ENCODE results near the gene ZFAND6.

The ZFAND6 gene

GRCh38 chr15:80171787-80172186, 112.3 kb downstream of the ZFAND6 start:
- no peak for DNase-seq (ENCODE audit: low read depth)

GRCh38 chr15:80172401-80172800, 112.9 kb downstream of the ZFAND6 start:
- no peak for DNase-seq (ENCODE audit: low read depth)

- DNase-seq (ENCODE audit: low read depth), result peak; percentile 45
These were observed 113.7 kb downstream of the ZFAND6 start for GRCh38 chr15:80173022-80173759.

- DNase-seq (ENCODE audit: low read depth), result no peak
These were observed 114.7 kb downstream of the ZFAND6 start for GRCh38 chr15:80174017-80174746.

- DNase-seq (ENCODE audit: low read depth), result no peak
These were observed 116.0 kb downstream of the ZFAND6 start for GRCh38 chr15:80175436-80175835.

GRCh38 chr15:80176443-80176842, 117.0 kb downstream of the ZFAND6 start:
- DNase-seq (ENCODE audit: low read depth), result no peak

- DNase-seq (ENCODE audit: low read depth), result no peak
These were observed 117.7 kb downstream of the ZFAND6 start for GRCh38 chr15:80177156-80177555.

- no peak for DNase-seq (ENCODE audit: low read depth)
These were observed 119.7 kb downstream of the ZFAND6 start for GRCh38 chr15:80179025-80179759.

GRCh38 chr15:80179935-80180334, 120.5 kb downstream of the ZFAND6 start:
- DNase-seq (ENCODE audit: low read depth), result no peak

GRCh38 chr15:80180468-80180867, 121.0 kb downstream of the ZFAND6 start:
- no peak for DNase-seq (ENCODE audit: low read depth)

- no peak for DNase-seq (ENCODE audit: low read depth)
These were observed 121.5 kb downstream of the ZFAND6 start for GRCh38 chr15:80180986-80181385.

- DNase-seq (ENCODE audit: low read depth), result no peak
These were observed 123.3 kb downstream of the ZFAND6 start for GRCh38 chr15:80182611-80183261.

- no peak for DNase-seq (ENCODE audit: low read depth)
These were observed 123.8 kb downstream of the ZFAND6 start for GRCh38 chr15:80183306-80183705.

GRCh38 chr15:80183886-80184285, 124.4 kb downstream of the ZFAND6 start:
- DNase-seq (ENCODE audit: low read depth), result no peak

- DNase-seq (ENCODE audit: low read depth), result no peak
These were observed 125.1 kb downstream of the ZFAND6 start for GRCh38 chr15:80184554-80184953.

GRCh38 chr15:80185152-80185551, 125.7 kb downstream of the ZFAND6 start:
- DNase-seq (ENCODE audit: low read depth), result no peak

- no peak for DNase-seq (ENCODE audit: low read depth)
These were observed 126.6 kb downstream of the ZFAND6 start for GRCh38 chr15:80186066-80186465.

GRCh38 chr15:80186597-80186996, 127.1 kb downstream of the ZFAND6 start:
- DNase-seq (ENCODE audit: low read depth), result no peak

Data from T follicular helper cell (primary cell).